HG03175 (cell line): ENCODE data around the gene TEX29.

Experiments used
- ATAC-seq: cut with Tn5 transposase; IDR thresholded peaks from one replicate; pipeline ENCODE4 v1.9.1; 2021; ENCODE audit warnings: mild to moderate bottlenecking, moderate library complexity; ENCODE audit not compliant: unreplicated experiment

Gene TEX29

DNA sequence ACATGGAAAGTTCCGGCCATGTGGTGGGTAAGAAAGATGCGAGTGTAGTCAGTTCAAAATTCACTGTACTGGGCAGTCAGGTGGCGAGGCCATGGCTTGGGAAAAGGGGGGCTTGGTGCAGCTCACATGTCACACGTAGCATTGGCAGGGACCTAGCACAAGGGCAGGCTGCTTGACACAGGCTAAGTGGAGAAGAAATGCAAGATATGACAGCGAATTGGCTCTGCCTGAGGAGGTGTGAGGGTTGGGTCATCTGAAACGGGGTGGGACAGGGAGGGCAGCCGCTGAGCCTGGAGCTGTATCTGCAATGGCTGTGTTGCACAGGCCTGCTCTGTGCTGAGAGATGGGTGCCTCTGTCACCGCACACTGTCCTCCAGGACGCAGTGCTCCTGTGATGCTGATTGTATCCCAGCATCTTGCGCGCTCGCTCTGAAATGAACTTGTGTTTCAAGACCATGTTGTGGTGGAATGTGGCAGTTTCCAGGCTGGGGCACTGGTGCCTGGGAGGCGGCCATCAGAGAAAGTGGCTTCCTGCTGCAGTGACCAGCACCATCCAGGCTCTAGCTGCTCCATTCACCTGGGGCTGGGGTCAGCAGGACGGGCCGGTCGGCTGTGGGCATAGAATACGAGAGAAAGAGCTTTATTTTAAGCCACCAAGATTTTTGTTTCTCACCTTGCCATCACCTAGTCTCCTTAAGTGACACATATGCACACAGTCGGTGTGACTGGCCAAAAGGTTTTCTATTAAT is 70.3 kb downstream of the TEX29 start:
- no peak for ATAC-seq

DNA sequence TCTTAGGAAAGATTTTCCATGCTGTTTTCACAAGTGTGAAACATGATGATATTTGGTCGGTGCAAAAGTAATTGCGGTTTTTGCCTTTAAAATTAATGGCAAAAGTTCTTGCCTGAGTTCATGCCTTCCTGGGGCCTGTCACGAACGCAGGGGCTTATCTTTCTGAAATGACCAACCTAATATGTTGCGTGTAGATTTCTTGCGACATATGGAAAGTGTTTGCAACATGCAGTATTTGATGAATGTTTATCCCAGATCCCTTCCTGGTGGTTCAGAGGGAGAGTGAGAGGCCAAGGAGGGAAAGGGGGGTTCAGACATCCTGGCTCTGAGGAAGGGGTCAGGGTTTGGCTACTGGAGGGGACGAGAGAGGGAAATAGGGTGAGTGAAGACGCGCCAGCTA is 72.0 kb downstream of the TEX29 start:
- ATAC-seq = no peak

DNA sequence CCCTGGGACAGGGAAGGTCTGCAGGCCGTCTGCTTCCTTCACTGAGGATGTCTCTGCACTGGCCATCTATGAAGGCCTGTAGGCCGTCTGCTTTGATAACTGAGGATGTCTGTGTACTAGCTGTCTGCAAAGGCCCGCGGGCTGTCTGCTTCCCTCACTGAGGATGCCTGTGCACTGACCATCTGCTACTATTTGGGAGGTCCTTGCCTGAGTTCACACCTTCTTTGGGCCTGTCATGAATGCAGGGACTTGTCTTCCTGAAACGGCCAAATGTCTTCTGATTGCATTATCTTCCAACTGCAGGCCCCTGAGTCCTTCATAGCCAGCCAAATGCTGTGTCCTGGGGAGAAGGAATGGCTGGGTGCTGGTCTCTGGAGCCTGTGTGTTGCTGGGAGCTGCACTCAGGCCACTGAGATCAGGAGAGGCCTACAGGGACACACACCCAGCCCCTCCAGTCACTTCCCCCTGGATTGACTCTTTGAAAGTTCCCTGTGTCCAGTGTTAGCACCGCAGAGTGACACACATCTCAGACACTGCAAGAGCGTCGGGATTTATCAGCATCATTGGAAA is 72.9 kb downstream of the TEX29 start:
- ATAC-seq = no peak
